HCEC 1CT (cell line): Measurements from ENCODE around the gene C13orf46.
"Not testable (repeated sequence)": the region's sequence is repeated elsewhere in the genome, so short reads cannot be mapped to it uniquely, and the experiment has no call there.

ENCODE experiments used
- DNase-seq: peaks from one replicate; pipeline ENCODE4 v3.0.0-alpha.2; 2017

C13orf46 gene

DNA sequence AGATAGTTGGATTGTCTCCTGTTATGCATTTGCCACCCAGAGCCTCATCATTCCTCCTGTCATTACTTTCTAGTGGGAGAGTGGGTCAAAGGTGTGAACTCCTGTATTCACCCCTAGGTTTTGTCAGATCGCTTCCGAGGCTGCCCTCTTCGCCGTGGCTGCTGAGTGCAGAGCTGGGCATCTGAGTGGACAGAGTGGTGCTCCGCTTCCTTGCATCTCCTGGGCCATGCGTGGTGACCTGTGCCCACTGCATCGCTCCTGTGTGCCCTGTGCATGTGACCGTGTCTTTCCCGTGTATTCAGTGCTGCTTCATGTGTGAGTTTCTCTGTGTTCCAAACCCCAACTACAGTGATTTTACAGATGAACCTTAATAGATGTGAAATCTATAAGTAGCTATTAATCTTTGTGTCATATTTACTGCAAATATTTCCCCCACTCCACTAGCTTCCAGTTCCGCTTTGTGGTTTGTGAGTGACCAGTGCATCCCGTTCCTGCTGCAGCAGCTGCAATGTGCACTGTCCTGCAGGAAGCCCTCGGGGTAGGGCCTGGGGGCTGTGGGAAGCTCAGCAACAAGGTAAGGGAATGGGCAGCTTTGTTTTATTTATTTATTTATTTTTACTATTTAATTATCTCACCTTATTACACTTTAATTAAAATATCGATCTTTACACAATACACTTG lies 53.1 kb downstream of the C13orf46 start:
- DNase-seq = no peak

DNA sequence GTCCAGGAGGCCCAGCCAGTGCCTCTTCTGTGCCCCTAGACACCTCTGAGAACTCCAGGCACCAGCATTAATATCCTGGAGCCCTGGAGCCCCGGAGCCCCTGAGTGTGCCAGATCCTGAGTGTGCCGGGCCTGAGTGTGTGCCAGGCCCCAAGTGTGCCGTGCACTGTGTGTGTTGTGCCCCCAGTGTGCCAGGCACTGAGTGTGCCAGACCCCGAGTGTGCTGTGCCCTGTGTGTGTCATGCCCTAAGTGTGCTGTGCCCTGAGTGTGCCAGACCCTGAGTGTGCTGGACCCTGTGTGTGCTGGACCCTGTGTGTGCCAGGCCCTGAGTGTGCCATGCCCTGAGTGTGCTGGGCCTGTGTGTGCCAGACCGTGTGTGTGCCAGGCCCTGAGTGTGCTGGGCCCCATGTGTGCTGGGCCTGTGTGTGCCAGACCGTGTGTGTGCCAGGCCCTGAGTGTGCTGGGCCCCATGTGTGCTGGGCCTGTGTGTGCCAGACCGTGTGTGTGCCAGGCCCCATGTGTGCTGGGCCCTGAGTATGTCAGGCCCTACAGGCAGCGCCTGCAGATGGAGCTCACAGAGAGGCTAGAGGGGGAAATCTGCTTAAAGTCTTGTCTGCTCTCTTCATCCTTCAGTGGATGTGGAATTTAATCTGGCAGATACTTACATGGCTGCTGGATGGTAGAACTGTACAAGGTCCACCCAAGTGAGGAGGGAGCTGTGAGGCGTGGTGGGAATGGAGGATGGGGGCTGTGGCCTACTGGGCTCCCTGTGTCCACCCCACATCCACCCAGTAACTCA lies 53.9 kb downstream of the C13orf46 start:
- DNase-seq = no peak

DNA sequence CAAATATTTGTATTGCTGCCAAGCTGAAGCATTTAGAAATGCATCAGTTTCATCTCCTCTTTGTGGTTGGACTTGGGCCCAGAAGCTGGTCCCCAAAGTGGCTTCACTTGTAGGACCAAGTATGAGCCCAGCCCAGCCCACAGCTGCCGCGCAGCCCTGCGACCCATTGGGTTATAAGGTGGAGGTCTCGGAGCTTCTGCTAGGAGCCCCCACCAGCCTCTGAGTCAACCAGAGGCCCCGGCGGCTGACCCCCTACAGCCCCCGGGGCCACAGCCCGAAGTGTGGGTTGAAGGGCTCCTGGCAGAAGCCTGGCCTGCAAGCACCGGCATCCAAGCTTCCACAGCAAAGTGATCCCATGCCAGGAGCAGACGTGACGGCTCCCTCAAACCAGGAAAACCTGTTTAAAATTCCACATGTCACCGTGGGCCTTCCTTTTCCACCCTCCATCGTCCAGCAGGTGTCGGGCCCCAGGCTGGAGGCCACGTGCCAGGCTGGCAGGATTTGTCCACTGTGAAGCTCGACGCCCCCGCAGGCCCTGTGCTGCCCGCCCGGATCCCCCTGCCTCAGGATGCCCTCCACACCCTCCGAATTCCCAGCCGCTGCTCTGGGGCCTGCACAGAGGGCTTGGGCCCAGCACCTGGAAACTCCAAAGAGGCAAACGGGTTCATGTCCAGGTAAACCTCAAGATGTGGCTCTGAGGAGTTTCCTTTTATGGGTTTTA lies 54.7 kb downstream of the C13orf46 start:
- DNase-seq = no peak

DNA sequence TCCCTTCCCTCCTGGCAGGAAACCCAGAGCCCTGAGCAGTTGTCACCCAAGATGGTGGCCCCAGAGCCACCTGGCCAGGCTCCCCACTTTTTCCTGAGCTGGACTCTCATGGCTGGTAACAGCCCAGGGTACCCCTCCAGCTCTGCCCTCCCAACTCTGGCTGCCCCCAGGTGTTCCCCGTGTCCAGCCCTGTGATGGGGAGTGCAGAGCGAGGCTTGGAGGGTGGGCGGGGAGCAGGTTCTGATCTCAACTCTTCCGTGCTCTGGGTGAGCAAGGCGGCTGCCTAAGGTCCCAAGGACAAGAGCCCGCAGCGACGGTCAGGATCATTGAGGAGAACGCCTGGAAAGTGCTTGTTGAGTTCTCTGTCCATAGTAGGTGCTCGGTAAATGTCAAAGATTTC lies 55.3 kb downstream of the C13orf46 start:
- DNase-seq = no peak

DNA sequence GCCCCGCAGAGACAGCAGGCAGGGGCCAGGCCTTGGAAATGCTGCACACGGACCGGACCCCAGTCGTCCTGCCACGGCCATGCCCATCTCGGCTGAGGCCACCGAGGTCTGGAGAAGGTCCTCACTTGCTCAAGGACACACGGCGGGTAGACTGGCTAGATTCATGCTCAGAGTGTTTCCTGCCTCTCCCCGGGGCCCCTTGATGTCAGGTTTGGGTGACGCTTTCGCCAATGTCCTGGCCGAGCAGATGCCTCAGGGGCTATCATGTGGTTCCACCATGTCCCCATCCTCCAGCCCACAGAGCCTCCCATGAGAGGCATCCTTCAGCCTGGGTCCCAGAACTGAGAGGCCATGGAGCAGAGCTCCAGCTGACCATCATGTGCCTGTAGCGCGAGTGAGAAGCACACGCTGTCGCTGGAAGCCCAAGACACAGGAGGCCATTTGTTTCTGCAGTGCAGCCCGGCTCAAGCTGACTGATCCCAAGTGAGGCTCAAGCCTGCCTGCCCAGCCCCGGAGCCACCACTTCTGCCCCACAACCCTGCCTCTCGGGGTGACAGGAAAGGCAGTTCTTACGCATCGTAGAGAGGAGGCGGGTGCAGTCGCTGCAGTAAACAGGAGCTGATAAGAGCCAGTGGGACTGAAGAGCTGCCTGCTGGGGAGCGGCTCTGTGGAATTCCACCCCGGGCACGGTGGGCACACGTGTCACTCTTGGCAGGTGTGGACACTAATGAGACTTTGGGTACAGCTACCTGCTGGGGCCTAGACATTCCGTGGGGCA lies 56.1 kb downstream of the C13orf46 start:
- no peak for DNase-seq

DNA sequence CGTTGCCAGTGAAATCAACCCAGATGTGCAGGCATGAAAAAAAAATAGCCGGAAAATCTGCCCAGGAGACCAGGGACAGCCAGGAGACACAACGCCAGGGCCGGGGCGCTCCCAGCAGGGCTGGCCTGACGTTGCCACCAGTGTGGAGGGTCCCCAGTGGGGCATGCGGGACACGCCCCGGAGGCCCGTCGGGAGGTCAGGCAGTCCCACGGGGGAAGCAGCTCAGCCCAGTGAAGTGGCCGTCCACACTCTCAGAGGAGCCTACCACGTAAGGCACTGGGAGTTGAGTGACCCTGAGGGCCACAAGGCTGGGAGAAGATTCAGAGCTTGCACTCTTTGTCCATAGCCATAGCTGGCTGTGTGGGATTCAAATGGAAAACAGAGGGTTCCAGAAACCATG lies 56.8 kb downstream of the C13orf46 start:
- DNase-seq = no peak

DNA sequence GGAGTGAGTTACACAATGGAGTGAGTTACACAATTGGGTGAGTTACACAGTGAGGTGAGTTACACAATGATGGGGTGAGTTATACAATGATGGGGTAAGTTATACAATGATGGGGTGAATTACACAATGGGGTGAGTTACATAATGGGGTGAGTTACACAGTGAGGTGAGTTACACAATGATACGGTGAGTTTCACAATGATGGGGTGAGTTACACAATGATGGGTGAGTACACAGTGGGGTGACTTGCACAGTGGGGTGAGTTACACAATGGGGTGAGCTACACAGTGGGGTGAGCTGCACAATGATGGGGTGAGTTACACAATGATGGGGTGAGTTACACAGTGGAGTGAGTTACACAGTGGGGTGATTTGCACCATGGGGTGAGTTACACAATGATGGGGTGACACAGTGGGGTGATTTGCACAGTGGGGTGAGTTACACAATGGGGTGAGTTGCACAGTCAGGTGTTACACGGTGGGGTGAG lies 57.5 kb downstream of the C13orf46 start:
- peak; percentile 64 for DNase-seq

DNA sequence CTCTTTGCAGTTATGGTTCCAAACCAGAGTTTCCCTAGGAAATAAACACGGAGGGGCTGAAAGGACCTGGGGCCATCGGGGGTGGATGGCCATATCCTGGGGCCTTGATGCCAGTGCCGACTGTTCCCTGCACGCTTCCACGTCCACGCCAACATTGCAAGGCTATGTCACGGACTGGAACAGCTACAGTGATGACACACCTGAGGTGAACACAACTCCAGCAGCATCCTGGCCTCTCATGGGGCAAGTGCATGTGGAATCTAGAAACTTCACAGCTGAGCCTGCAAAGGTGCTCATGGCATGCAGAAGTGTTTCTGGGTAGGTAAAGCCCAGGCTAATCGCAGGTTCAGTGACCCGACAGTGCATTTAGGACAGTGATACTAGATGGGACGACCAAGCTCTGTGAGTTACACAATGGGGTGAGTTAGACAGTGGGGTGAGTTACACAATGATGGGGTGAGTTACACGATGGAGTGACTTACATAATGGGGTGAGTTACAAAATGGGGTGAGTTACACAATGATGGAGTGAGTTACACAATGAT lies 58.0 kb downstream of the C13orf46 start:
- no peak for DNase-seq

DNA sequence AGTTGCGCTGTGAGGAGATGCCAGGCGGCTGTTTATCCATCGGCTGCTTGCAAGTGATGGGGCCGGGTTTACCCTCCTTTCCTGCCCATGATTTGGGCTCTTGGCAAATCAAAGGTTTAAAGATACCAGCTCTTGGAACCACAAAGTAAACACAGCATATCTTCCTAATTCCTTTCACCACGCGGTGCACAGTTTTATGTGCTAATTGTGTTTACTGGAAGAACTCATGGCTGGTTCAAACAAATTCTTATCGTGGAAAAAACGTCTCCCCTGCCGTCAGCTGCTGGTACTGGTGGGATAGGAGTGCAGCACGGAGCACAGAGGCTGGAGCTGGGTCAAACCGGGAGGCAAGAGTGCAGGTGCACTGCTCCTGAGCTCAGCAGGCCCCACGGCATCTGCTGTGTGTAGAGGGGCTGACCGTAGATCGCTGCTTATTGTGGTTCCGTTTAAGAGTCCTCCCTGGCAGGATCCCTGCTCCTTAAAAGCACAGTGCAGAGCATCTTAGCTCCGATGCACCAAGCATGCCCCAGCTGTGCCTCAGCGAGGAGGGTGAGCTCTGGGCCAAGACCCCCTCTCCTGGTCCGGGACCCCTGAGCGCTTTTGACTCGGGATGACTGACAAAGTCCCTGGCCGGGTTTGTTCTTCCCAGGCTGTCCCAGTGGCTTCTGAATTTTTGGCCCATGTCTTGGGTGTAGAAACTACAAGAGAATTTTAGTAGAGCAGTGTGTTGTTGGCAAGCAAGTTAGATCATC lies 58.7 kb downstream of the C13orf46 start:
- no peak for DNase-seq

DNA sequence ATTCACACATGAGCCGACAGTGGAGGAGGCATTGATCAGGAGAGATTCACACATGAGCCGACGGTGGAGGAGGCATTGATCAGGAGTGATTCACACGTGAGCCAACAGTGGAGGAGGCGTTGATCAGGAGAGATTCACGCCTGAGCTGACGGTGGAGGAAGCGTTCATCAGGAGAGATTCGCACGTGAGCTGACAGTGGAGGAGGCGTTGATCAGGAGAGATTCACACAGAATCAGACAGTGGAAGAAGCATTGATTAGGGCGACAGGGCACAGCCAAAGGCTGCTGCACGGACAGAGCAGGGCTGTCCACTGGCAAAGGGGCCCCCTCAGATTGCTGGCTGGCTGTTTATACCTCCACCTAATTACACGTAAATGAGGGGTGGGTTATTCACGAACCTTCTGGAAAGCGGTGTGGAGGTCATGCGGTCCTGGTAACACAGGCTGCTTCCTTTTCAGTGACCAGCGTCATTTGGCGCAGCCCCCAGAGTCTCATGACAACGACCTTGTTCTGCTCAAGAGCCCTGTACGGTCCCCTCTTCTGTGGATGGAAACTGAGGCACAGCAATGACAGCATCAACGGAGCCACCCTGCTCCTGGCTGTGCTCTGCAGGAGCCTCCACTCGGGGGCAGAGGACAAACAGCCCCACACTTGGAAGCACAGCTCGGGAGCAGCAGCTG lies 59.4 kb downstream of the C13orf46 start:
- no peak for DNase-seq

DNA sequence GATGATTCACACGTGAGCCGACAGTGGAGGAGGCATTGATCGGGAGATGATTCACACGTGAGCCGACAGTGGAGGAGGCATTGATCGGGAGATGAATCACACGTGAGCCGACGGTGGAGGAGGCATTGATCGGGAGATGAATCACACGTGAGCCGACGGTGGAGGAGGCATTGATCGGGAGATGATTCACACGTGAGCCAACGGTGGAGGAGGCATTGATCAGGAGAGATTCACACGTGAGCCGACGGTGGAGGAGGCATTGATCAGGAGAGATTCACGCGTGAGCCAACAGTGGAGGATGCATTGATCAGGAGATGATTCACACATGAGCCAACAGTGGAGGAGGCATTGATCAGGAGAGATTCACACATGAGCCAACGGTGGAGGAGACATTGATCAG lies 60.0 kb downstream of the C13orf46 start:
- DNase-seq = not testable (repeated sequence)

DNA sequence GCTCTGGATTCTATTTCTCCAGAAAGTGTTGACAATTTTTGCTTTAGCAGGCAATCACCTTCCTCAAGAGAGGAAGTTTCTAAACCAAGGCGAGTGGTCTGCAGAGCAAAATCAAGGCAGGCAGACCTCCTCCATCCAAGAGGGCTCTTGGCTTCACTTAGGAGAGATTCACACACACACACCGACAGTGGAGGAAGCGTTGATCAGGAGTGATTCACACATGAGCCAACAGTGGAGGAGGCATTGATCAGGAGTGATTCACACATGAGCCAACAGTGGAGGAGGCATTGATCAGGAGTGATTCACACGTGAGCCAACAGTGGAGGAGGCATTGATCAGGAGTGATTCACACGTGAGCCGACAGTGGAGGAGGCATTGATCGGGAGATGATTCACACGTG lies 60.5 kb downstream of the C13orf46 start:
- peak; percentile 70 for DNase-seq

DNA sequence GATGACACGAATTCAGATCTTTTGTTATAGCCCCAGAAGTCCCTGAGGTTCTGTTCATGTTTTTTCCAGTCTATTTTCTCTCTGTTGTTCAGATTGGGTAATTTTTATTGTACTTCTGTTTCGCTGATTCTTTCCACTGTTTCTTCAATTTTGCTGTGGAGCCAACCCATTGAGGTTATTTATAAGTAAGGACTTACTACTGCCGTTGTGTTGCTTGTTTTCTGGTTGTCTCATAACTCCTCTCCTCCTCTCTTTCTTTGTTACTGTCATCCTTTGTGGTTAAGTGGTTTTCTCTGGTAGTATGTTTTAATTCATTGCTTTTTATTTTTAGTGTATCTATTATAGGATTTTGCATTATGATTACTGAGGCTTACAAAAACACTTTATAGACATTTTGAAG lies 61.3 kb downstream of the C13orf46 start:
- no peak for DNase-seq

DNA sequence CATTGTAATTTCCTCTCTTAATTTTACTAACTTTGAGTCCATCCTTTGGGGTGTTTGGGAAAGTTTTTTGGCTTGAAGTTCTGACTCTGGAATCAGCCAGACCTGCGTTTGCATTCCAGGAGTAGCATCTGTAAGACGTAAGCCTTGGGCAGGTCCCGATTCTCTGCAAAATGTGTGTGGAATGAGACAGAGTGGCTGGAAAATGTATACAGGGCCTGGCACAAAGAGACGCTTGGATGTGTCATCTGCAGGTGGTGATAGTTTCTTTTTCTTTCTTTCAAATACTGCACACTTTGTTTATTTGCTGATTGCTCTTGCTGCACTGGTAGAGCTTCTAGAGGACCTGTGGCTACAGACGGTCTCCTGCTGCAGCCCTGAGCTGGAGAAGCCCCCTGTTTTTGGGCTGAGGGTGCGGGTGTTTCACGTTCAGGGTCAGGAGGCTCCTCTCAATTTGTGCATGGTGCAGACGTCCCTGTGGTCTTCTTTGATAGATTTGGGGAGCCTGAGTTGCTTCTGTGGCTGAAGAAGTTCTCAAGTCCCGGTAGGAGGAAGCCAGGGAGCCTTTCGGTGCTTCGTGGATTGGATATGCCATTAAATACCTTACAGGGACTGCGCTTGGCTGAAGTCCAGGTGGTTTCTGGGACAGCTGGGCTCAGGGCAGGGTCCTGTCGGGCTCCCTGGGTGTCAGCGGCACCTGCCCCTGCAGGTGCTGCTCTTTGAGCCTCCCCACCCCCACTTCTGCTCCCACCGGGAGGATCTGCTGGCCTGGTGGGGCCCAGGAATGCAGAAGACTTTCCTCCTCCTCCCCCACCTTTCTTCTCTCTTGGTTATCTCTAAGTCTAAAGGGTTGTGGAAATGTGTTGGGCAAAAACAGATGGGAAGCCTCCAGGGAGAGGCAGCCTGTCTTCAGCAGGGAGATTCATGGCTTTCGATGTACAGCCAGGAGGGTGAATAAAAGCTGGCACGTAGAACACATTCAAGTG lies 66.0 kb downstream of the C13orf46 start:
- peak; percentile 80 for DNase-seq

DNA sequence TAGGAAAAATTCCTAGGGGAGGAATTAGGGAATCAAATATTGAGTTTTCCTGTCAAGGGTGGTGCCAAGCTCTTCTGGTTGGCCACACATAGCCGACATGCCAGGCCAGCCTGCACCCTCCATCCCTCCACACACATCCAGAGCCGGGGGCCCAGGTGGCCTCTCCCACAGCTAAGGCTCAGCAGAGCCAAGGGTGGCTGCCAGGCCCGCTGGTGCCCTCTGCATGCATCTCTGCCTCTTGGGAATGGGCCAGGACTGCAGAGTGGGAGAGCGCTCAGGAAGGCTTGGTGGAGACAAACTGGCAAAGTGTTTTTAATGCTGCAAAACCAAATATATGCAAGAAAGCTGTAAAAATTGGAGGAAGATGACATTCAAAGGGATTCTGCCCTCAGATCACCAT lies 67.3 kb downstream of the C13orf46 start:
- no peak for DNase-seq

DNA sequence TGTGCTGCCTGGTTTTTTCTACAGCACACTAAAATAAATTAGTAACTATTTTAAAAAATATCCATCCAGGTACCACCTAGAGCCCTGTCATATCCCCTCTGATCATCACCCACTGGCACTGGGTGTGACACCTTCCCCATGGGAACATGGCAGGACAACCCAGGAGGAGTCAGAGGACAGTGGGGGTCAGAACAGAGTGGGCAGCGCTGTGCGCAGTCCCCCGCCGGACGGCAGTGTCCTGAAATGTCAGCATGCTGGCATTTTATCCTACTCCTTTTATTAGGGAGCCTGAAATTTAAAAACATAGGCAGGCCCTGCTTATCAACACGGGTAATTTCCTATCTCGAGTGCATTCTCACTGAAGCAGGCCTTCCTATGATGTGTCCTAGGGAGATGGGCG lies 67.9 kb downstream of the C13orf46 start:
- no peak for DNase-seq

DNA sequence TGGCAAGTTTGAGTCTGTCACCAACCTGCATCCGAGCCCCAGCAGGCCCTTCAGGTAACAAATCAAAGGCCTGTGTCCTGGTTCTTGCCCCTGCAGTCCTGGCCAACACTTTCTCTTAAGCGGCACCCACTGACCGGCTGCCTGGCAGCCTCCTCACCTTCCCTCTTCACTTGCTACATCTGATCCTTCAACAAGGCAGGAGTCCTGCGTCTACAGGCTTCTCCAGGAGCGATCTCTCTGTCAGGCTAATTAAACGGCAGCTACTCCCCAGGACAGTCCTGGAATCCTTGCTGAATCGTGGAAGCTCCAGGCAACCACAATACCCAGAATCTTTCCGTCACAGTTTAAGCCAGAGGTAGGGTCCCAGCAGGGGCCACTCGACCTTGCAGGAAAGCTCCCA lies 68.9 kb downstream of the C13orf46 start:
- DNase-seq = no peak

DNA sequence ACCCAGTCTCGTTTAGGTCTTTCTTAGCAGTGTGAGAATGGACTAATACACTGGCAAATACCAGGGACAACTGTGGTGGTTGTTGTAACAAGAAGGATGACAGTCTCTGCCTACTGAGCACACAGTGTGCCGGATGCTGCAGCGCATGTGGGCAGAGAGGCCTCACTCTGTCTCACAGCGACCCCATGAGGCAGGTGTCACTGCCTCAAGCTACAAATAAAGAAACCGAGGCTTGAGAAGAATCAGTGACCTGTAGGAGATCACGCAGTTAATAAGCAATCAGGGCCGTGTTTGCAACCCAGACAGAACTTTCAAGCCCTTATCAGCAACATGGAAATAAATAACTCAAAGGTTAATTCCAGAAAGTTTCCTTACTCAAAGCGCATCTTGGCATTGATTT lies 69.5 kb downstream of the C13orf46 start:
- peak; percentile 37 for DNase-seq

DNA sequence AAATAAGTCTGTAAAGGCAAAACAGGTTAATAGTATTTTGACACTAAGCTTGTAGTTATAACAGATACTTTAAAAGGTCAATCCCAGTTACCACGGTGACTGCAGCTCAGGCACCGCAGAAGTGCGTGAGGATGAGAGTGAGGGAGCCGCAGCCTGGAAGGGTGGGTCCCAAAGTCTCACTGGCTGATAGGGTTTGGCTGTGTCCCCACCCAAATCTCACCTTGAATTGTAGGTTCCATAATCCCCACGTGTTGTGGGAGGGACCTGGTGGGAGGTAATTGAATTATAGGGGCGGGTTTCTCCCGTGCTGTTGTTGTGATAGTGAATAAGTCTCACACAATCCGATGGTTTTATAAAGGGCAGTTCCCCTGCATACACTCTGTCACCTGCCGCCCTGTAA lies 70.0 kb downstream of the C13orf46 start:
- no peak for DNase-seq
